Measurements from ENCODE around the gene TMC3. TPM values are rescaled to one million over a fixed set of nuclear protein-coding genes. Genes with fewer than 3 reads are reported as not detected.

TMC3 gene
- total and polyA plus RNA-seq, 10 of the 15 experiments (the other 5 are each of a cell fraction or from before 2014, with no cell fraction given), result 0.03 to 0.04 (median 0.04) TPM; not detected in 7

- DNase-seq (ENCODE audit: low read depth, low spot score) (no peak), ATAC-seq (no peak), FAIRE-seq (no peak)
- H3K9ac ChIP-seq (ENCODE audit: control insufficient read depth, insufficient read depth, low read length), result no peak overlapping the region
- ChIA-PET RAD21 (ENCODE audit: unreplicated experiment) (interaction anchor here (1.7 to 1.8 kb wide), 2 partner anchors 12 to 15 kb away, joined by 6 read pairs; no protein-coding TSS in a partner anchor), CTCF (interaction anchor here (1.0 to 1.3 kb wide), 2 partner anchors 41 to 50 kb away, joined by 4 to 5 read pairs; no protein-coding TSS in a partner anchor), POLR2A (interaction anchor here (0.7 to 1.6 kb wide), 4 partner anchors 11 to 22 kb away, joined by 4 to 11 read pairs (median 6); no protein-coding TSS in a partner anchor), SMC1A (ENCODE audit: uncharacterized antibody, unreplicated experiment) (no interaction called here)
- peak overlapping the region; percentile 63 for H3K4me2 ChIP-seq (ENCODE audit: control insufficient read depth, insufficient read depth)
- peaks cover 45% of the 10 kb centered on the region for H3K4me1 ChIP-seq (ENCODE audit: control insufficient read depth, insufficient read depth, low read length)
- H3K4me3 ChIP-seq, result no peak overlapping the region
- H3K79me2 ChIP-seq (ENCODE audit: control insufficient read depth, insufficient read depth, low read length), result no peaks in the 10 kb centered on the region
- intact Hi-C loops (cut with micrococcal nuclease; ENCODE audit: unreplicated experiment), result no loop called here
- H3K27me3 ChIP-seq (replicated peaks in 1 of 2; ENCODE audit: control insufficient read depth in 2 of 2, insufficient read depth in 2 of 2, low read length in 1 of 2), result no peaks in the 10 kb centered on the region
- H4K20me1 ChIP-seq (ENCODE audit: control insufficient read depth, insufficient read depth), result no peaks in the 10 kb centered on the region
- no peak overlapping the region for H2AFZ ChIP-seq (ENCODE audit: control insufficient read depth, low read depth, low read length)
- peaks cover 2 to 21% of the 10 kb centered on the region in 2 experiments; a peak in 3 of 4 replicates for H3K36me3 ChIP-seq (ENCODE audit: control insufficient read depth in 2 of 2, insufficient read depth in 2 of 2, low read length in 1 of 2)
- peak overlapping the region; percentile 64; the same call in 1 of the 2 replicates for H3K27ac ChIP-seq (ENCODE audit: control insufficient read depth, insufficient read depth)
- in situ Hi-C loops (cut with MboI), result no loop called here
- WGBS (ENCODE audit: insufficient coverage, insufficient replicate concordance, low lambda C conversion rate, missing lambda C conversion rate), result 58% methylated on average over 3 of the region's 3 CpGs
- H3K9me3 ChIP-seq (replicated peaks; ENCODE audit: control insufficient read depth, insufficient read depth, low read length), result no peaks in the 10 kb centered on the region
- no TSS peak for BruUV-seq (replicated peaks)
- no peak for TF ChIP-seq ZBED1 (IDR thresholded peaks at IDR 0.05; ENCODE audit: borderline replicate concordance)
- no peak for TF ChIP-seq RB1 (IDR thresholded peaks at IDR 0.05; ENCODE audit: borderline replicate concordance)
- TF ChIP-seq E4F1 (IDR thresholded peaks at IDR 0.05; ENCODE audit: borderline replicate concordance, partially characterized antibody), result no peak
- TF ChIP-seq BCLAF1 (IDR thresholded peaks at IDR 0.05), result no peak
- peak; percentile 80 for TF ChIP-seq SMARCA5 (IDR thresholded peaks at IDR 0.05)
- TF ChIP-seq CREM (IDR thresholded peaks at IDR 0.05; ENCODE audit: low read depth), result no peak
- TF ChIP-seq NFXL1 (IDR thresholded peaks at IDR 0.05; ENCODE audit: borderline replicate concordance), result peak; percentile 66; the same call in 1 of the 2 replicates
- TF ChIP-seq CUX1 (IDR thresholded peaks at IDR 0.05; ENCODE audit: insufficient replicate concordance, low read depth, low read length), result no peak
- no peak for TF ChIP-seq RELA (IDR thresholded peaks at IDR 0.05; ENCODE audit: borderline replicate concordance, partially characterized antibody)
- no peak for TF ChIP-seq ELK1 (IDR thresholded peaks at IDR 0.05; ENCODE audit: low read depth, low read length)
- no peak for TF ChIP-seq CHD2 (IDR thresholded peaks at IDR 0.05; ENCODE audit: borderline replicate concordance, low read depth, low read length)
These were observed 57.7 kb downstream of the TMC3 start for GRCh38 chr15:81316267-81316666.
